HEK293 (cell line): ENCODE measurements around the gene TOPORS.

Source experiments
- CTCF ChIA-PET: fragments of 350-600 bp; formaldehyde crosslinking; extraction: SDS; loops from one replicate; lab custom pipeline; 2021; ENCODE audit warnings: antibody characterized with exemption; lab: Yijun Ruan, JAX
- POLR2A ChIA-PET: fragments of 300-600 bp; formaldehyde crosslinking; extraction: SDS; loops from one replicate; lab custom pipeline; 2020; ENCODE audit warnings: antibody characterized with exemption, inconsistent platforms; lab: Yijun Ruan, JAX
- H3K27ac ChIP-seq: fragments of 200-500 bp; sonication (Bioruptor generic); 2 replicates; pipeline ENCODE4 v1.5.1; 2014; ENCODE audit warnings: low read depth, low read length, control low read depth, inconsistent platforms; ENCODE audit errors: extremely low read depth
- H3K36me3 ChIP-seq, 2 experiments: fragments of 200-500 bp in 1 of 2; sonication (Bioruptor generic) in 1 of 2; 1 replicate in 1 of 2; 2 replicates in 1 of 2; pipeline ENCODE4 v1.5.1; 2014 to 2017; ENCODE audit warnings: inconsistent platforms in 2 of 2, low read length in 2 of 2; ENCODE audit not compliant: control insufficient read depth in 2 of 2, insufficient read depth in 1 of 2
- H3K4me1 ChIP-seq: fragments of 200-500 bp; sonication (Bioruptor generic); 2 replicates; pipeline ENCODE4 v1.5.1; 2014; ENCODE audit warnings: mild to moderate bottlenecking, low read length, inconsistent platforms; ENCODE audit not compliant: control insufficient read depth, insufficient read depth
- H3K4me3 ChIP-seq: 2 replicates; pipeline ENCODE4 v1.5.1; 2011; ENCODE audit warnings: low read depth, mild to moderate bottlenecking, control low read depth, low read length, moderate library complexity
- H3K9me3 ChIP-seq: fragments of 200-500 bp; sonication (Bioruptor generic); 2 replicates; pipeline ENCODE4 v1.5.1; 2014; ENCODE audit warnings: low read depth, low read length, inconsistent platforms; ENCODE audit not compliant: control insufficient read depth, insufficient read depth
- BCL11A ChIP-seq: fragments of 450-650 bp; formaldehyde crosslinking; IDR thresholded peaks from 2 replicates; pipeline ENCODE4 v1.5.1; 2016; ENCODE audit warnings: low read depth, missing biosample characterization, missing genetic modification characterization
- ELK4 ChIP-seq: IDR thresholded peaks from 2 replicates; pipeline ENCODE4 v1.6.1; 2011; ENCODE audit warnings: mild to moderate bottlenecking, low read depth, low read length, borderline replicate concordance
- HOXA7 ChIP-seq: sonication (generic); formaldehyde crosslinking; IDR thresholded peaks from 2 replicates; pipeline ENCODE4 v1.8.1; 2022; ENCODE audit warnings: missing genetic modification reagents, borderline replicate concordance
- KLF9 ChIP-seq: fragments of 450-650 bp; formaldehyde crosslinking; IDR thresholded peaks from 2 replicates; pipeline ENCODE4 v1.5.1; 2016; ENCODE audit warnings: missing biosample characterization, missing genetic modification characterization, low read depth
- MZF1 ChIP-seq: fragments of 450-650 bp; formaldehyde crosslinking; IDR thresholded peaks from 2 replicates; pipeline ENCODE4 v1.5.1; 2017; ENCODE audit warnings: missing biosample characterization, missing genetic modification characterization, borderline replicate concordance
- RBAK ChIP-seq: fragments of 450-650 bp; formaldehyde crosslinking; IDR thresholded peaks from 2 replicates; pipeline ENCODE4 v1.5.1; 2016; ENCODE audit warnings: missing biosample characterization, missing genetic modification characterization
- SALL2 ChIP-seq: fragments of 450-650 bp; formaldehyde crosslinking; IDR thresholded peaks from 2 replicates; pipeline ENCODE4 v1.5.0; 2017; ENCODE audit warnings: missing biosample characterization, mild to moderate bottlenecking, missing genetic modification characterization, borderline replicate concordance
- ZBTB17 ChIP-seq: fragments of 450-650 bp; formaldehyde crosslinking; IDR thresholded peaks from 2 replicates; pipeline ENCODE4 v1.5.1; 2016; ENCODE audit warnings: missing biosample characterization, missing genetic modification characterization
- ZBTB8A ChIP-seq: fragments of 450-650 bp; formaldehyde crosslinking; IDR thresholded peaks from 2 replicates; pipeline ENCODE4 v1.5.1; 2016; ENCODE audit warnings: missing biosample characterization, missing genetic modification characterization
- ZNF112 ChIP-seq: fragments of 450-650 bp; formaldehyde crosslinking; IDR thresholded peaks from 2 replicates; pipeline ENCODE4 v1.5.0; 2017; ENCODE audit warnings: missing biosample characterization, missing genetic modification characterization
- ZNF184 ChIP-seq: fragments of 450-650 bp; IDR thresholded peaks from 2 replicates; pipeline ENCODE4 v1.5.1; 2018; ENCODE audit warnings: missing biosample characterization, mild to moderate bottlenecking, missing genetic modification characterization
- ZNF341 ChIP-seq: fragments of 450-650 bp; formaldehyde crosslinking; IDR thresholded peaks from 2 replicates; pipeline ENCODE4; 2016; ENCODE audit warnings: low read depth, missing biosample characterization, missing genetic modification characterization
- ZNF555 ChIP-seq: fragments of 450-650 bp; formaldehyde crosslinking; conservative IDR thresholded peaks from 2 replicates; pipeline ENCODE4 v1.5.1; 2017; ENCODE audit warnings: missing biosample characterization, mild to moderate bottlenecking, missing genetic modification characterization, inconsistent platforms
- ZNF558 ChIP-seq: fragments of 450-650 bp; formaldehyde crosslinking; IDR thresholded peaks from 2 replicates; pipeline ENCODE4 v1.5.1; 2016; ENCODE audit warnings: missing biosample characterization, missing genetic modification characterization
- ZNF629 ChIP-seq: fragments of 450-650 bp; formaldehyde crosslinking; IDR thresholded peaks from 2 replicates; pipeline ENCODE4 v1.5.1; 2017; ENCODE audit warnings: missing biosample characterization, missing genetic modification characterization
- ZNF654 ChIP-seq: fragments of 450-650 bp; formaldehyde crosslinking; IDR thresholded peaks from 2 replicates; pipeline ENCODE4 v1.5.1; 2016; ENCODE audit warnings: low read depth, missing biosample characterization, missing genetic modification characterization
- ZNF658 ChIP-seq: fragments of 450-650 bp; formaldehyde crosslinking; IDR thresholded peaks from 2 replicates; pipeline ENCODE4; 2016; ENCODE audit warnings: missing biosample characterization, missing genetic modification characterization
- ZNF707 ChIP-seq: fragments of 450-650 bp; formaldehyde crosslinking; IDR thresholded peaks from 2 replicates; pipeline ENCODE4 v1.5.1; 2016; ENCODE audit warnings: missing biosample characterization, missing genetic modification characterization
- ZNF747 ChIP-seq: fragments of 450-650 bp; formaldehyde crosslinking; IDR thresholded peaks from 2 replicates; pipeline ENCODE4 v1.5.1; 2016; ENCODE audit warnings: missing biosample characterization, missing genetic modification characterization
- ZNF76 ChIP-seq: fragments of 450-650 bp; formaldehyde crosslinking; IDR thresholded peaks from 2 replicates; pipeline ENCODE4; 2016; ENCODE audit warnings: low read depth, missing biosample characterization, missing genetic modification characterization, borderline replicate concordance
- ZNF837 ChIP-seq: fragments of 450-650 bp; formaldehyde crosslinking; IDR thresholded peaks from 2 replicates; pipeline ENCODE4 v1.5.1; 2016; ENCODE audit warnings: missing biosample characterization, missing genetic modification characterization
- ZSCAN18 ChIP-seq: fragments of 450-650 bp; formaldehyde crosslinking; IDR thresholded peaks from 2 replicates; pipeline ENCODE4 v1.5.1; 2016; ENCODE audit warnings: missing biosample characterization, missing genetic modification characterization
- ZSCAN23 ChIP-seq: fragments of 450-650 bp; formaldehyde crosslinking; IDR thresholded peaks from 2 replicates; pipeline ENCODE4 v1.5.1; 2016; ENCODE audit warnings: missing biosample characterization, missing genetic modification characterization

The TOPORS gene

GRCh38 chr9:32584784-32585183 lies 32.4 kb upstream of the TOPORS start:
- POLR2A ChIA-PET, result no interaction called here
- TF ChIP-seq BCL11A (tag by site-specific recombination), result no peak
- TF ChIP-seq RBAK (tag by site-specific recombination), result no peak
- TF ChIP-seq ZNF629 (tag by site-specific recombination), result no peak
- TF ChIP-seq ZNF658 (tag by site-specific recombination), result no peak
- TF ChIP-seq ZNF555 (tag by site-specific recombination), result no peak
- TF ChIP-seq KLF9 (tag by site-specific recombination), result no peak
- no peaks in the 10 kb centered on the region for H3K36me3 ChIP-seq
- no peaks in the 10 kb centered on the region for H3K9me3 ChIP-seq
- H3K4me1 ChIP-seq, result no peaks in the 10 kb centered on the region; the same call in 1 of the 2 replicates
- H3K4me3 ChIP-seq, result no peak overlapping the region
- CTCF ChIA-PET, result interaction anchor here (13.7 to 17.2 kb wide), 2 partner anchors 208 to 386 kb away, joined by 309 to 583 read pairs; no protein-coding TSS in a partner anchor
- H3K27ac ChIP-seq, result no peak overlapping the region

- ChIA-PET CTCF (interaction anchor here (0.6 to 17.2 kb wide), 51 partner anchors 8 to 660 kb away, joined by 3 to 583 read pairs (median 4); partner anchors contain the start of genes ACO1, NDUFB6, RIGI and SMIM27), POLR2A (interaction anchor here (0.6 kb wide), 1 partner anchor 63 kb away, joined by 6 read pairs; no protein-coding TSS in a partner anchor)
- H3K27ac ChIP-seq, result no peak overlapping the region
- no peaks in the 10 kb centered on the region for H3K9me3 ChIP-seq
- no peak for TF ChIP-seq ELK4
- no peak for TF ChIP-seq ZNF184 (tag by site-specific recombination)
- TF ChIP-seq SALL2 (tag by site-specific recombination), result no peak
- TF ChIP-seq ZNF654 (tag by site-specific recombination), result peak; percentile 38; the same call in 1 of the 2 replicates
- TF ChIP-seq, all 188 proteins: peak for 1
- H3K36me3 ChIP-seq, result no peaks in the 10 kb centered on the region
- no peak overlapping the region for H3K4me3 ChIP-seq
- no peaks in the 10 kb centered on the region; the same call in 1 of the 2 replicates for H3K4me1 ChIP-seq
These were observed 29.2 kb upstream of the TOPORS start for GRCh38 chr9:32581512-32582143.

GRCh38 chr9:32580631-32581300 lies 28.4 kb upstream of the TOPORS start:
- no peak overlapping the region for H3K27ac ChIP-seq
- TF ChIP-seq ZNF341 (tag by site-specific recombination) (no peak), ZBTB8A (no peak), HOXA7 (CRISPR knock-in tag) (no peak), ZNF707 (no peak), ZSCAN23 (tag by site-specific recombination) (no peak), ZNF747 (tag by site-specific recombination) (no peak), ZNF558 (tag by site-specific recombination) (no peak), ZBTB17 (tag by site-specific recombination) (no peak), ZNF76 (tag by site-specific recombination) (no peak), MZF1 (tag by site-specific recombination) (no peak), ZNF837 (tag by site-specific recombination) (no peak), ZNF112 (tag by site-specific recombination) (no peak), ZSCAN18 (tag by site-specific recombination) (no peak)
- TF ChIP-seq, all 188 proteins: peak for 0
- no peak overlapping the region for H3K4me3 ChIP-seq
- H3K9me3 ChIP-seq, result no peaks in the 10 kb centered on the region
- POLR2A ChIA-PET, result interaction anchor here (0.6 to 2.0 kb wide), 2 partner anchors 64 to 202 kb away, joined by 6 to 9 read pairs; no protein-coding TSS in a partner anchor
- no peaks in the 10 kb centered on the region; the same call in 1 of the 2 replicates for H3K4me1 ChIP-seq
- CTCF ChIA-PET, result interaction anchor here (0.5 to 17.2 kb wide), 53 partner anchors 8 to 661 kb away, joined by 3 to 583 read pairs (median 4); partner anchors contain the start of genes ACO1, DNAJA1, NDUFB6 and RIGI
- H3K36me3 ChIP-seq, result no peaks in the 10 kb centered on the region
